ENCODE measurements around the gene RBL1. TPM values are rescaled to one million over a fixed set of nuclear protein-coding genes. Genes with fewer than 3 reads are reported as not detected.
"Not testable (repeated sequence)": the region's sequence is repeated elsewhere in the genome, so short reads cannot be mapped to it uniquely, and the experiment has no call there.

RBL1 gene
- total RNA-seq, 6 donors from 2014 or later = 5.0 to 32.5 (median 10.4) TPM

DNA sequence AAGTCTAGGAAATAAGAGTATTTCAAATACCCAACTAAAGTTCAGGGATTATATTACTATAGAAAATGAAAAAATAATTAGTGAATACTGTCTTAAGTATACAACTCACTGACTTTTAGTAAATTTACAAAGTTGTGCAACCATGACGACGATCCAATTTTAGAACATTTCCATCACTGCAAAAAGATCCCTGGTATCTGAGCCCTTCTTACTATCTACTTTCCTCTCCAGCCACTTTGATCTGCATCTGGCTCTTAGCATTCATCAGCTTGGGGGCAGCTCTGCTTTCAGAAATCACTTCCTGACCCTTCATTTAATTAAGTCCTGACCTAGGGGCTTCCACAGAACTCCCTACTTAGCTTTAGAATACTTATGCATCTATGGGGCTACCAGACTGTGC is 38.2 kb upstream of the RBL1 start:
- no peaks in the 10 kb centered on the region for H3K27me3 ChIP-seq
- H3K27ac ChIP-seq = no peak overlapping the region
- H3K9me3 ChIP-seq = no peaks in the 10 kb centered on the region
- H3K4me1 ChIP-seq = no peaks in the 10 kb centered on the region
- 91 to 94% methylated on average over 2 of the region's 2 CpGs for WGBS, 2 donors
- no peak for DNase-seq
- TF ChIP-seq, protein P1, sequence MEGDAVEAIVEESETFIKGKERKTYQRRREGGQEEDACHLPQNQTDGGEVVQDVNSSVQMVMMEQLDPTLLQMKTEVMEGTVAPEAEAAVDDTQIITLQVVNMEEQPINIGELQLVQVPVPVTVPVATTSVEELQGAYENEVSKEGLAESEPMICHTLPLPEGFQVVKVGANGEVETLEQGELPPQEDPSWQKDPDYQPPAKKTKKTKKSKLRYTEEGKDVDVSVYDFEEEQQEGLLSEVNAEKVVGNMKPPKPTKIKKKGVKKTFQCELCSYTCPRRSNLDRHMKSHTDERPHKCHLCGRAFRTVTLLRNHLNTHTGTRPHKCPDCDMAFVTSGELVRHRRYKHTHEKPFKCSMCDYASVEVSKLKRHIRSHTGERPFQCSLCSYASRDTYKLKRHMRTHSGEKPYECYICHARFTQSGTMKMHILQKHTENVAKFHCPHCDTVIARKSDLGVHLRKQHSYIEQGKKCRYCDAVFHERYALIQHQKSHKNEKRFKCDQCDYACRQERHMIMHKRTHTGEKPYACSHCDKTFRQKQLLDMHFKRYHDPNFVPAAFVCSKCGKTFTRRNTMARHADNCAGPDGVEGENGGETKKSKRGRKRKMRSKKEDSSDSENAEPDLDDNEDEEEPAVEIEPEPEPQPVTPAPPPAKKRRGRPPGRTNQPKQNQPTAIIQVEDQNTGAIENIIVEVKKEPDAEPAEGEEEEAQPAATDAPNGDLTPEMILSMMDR (IDR thresholded peaks at IDR 0.05) = no peak
- no peak for TF ChIP-seq POLR2AphosphoS5 (IDR thresholded peaks at IDR 0.05)
- no peak for TF ChIP-seq EP300 (IDR thresholded peaks at IDR 0.05)
- TF ChIP-seq POLR2A (IDR thresholded peaks at IDR 0.05) = no peak
- H3K4me3 ChIP-seq = no peak overlapping the region
- no peaks in the 10 kb centered on the region for H3K36me3 ChIP-seq
- no peak for ATAC-seq (ENCODE audit: low FRiP score in 2 of 2)

DNA sequence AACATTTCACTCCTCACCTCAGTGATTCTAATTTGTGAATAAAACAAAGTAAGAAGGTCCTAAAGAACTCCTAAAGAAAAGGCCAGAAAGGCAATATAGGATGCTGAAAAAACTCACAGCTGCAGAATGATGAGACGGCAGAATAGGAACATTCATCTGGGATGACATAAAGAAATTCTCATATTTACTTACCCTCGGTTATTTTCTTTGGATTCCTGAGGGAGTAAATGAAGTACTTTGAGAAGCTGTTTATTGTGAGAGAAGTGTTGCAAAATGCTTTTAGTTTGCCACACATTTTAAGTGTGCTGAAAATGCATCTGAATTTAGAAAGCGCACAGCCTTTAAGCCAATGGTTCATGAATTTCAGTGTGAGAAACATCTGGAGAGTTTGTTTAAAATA is 35.7 kb upstream of the RBL1 start:
- DNase-seq = no peak
- Histone ChIP-seq H3K36me3 (no peaks in the 10 kb centered on the region), H3K9me3 (no peaks in the 10 kb centered on the region), H3K27ac (no peak overlapping the region), H3K27me3 (no peaks in the 10 kb centered on the region), H3K4me1 (no peaks in the 10 kb centered on the region), H3K4me3 (no peak overlapping the region)
- 75 to 83% methylated on average over 3 of the region's 3 CpGs for WGBS, 2 donors
- no peak for ATAC-seq (ENCODE audit: low FRiP score in 2 of 2)
- TF ChIP-seq EP300 (IDR thresholded peaks at IDR 0.05) = no peak
- TF ChIP-seq POLR2AphosphoS5 (IDR thresholded peaks at IDR 0.05) = no peak
- TF ChIP-seq POLR2A (IDR thresholded peaks at IDR 0.05) = no peak
- TF ChIP-seq, protein P1 (IDR thresholded peaks at IDR 0.05) = no peak

GRCh38 chr20:37128803-37129202 is 33.0 kb upstream of the RBL1 start:
- ATAC-seq (ENCODE audit: low FRiP score in 2 of 2) (no peak), DNase-seq (no peak)
- Histone ChIP-seq H3K27me3 (no peaks in the 10 kb centered on the region), H3K4me3 (no peak overlapping the region), H3K27ac (no peak overlapping the region), H3K4me1 (no peaks in the 10 kb centered on the region), H3K9me3 (no peaks in the 10 kb centered on the region), H3K36me3 (no peaks in the 10 kb centered on the region)
- TF ChIP-seq EP300 (IDR thresholded peaks at IDR 0.05) = no peak
- TF ChIP-seq, protein P1 (IDR thresholded peaks at IDR 0.05) = no peak
- no peak for TF ChIP-seq POLR2A (IDR thresholded peaks at IDR 0.05)
- no peak for TF ChIP-seq POLR2AphosphoS5 (IDR thresholded peaks at IDR 0.05)
- 78 to 86% methylated on average over 3 of the region's 3 CpGs for WGBS, 2 donors

DNA sequence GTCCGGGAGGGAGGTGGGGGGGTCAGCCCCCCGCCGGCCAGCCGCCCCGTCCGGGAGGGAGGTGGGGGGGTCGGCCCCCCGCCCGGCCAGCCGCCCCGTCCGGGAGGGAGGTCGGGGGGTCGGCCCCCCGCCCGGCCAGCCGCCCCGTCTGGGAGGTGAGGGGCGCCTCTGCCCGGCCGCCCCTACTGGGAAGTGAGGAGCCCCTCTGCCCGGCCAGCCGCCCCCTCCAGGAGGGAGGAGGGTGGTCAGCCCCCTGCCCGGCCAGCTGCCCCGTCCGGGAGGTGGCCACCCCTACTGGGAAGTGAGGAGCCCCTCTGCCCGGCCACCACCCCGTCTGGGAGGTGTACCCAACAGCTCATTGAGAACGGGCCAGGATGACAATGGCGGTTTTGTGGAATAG is 30.5 kb upstream of the RBL1 start:
- peak in 1 of 2 donors; percentile 60 for DNase-seq
- not testable (repeated sequence) for H3K4me3 ChIP-seq; H3K36me3 ChIP-seq; H3K4me1 ChIP-seq; H3K27ac ChIP-seq; ATAC-seq (ENCODE audit: low FRiP score in 2 of 2); H3K9me3 ChIP-seq; H3K27me3 ChIP-seq
- 92 to 100% methylated on average over 6 to 10 of the region's 30 CpGs for WGBS, 2 donors

GRCh38 chr20:37123441-37123840 is 27.6 kb upstream of the RBL1 start:
- WGBS, 2 donors = 65 to 68% methylated on average over 6 of the region's 6 CpGs
- DNase-seq = peak in 1 of 2 donors; percentile 52
- ATAC-seq (ENCODE audit: low FRiP score in 2 of 2) = peak; percentile 51 to 75

More at GRCh38 chr20:37123441-37123840, 27.6 kb upstream of the RBL1 start:
- Histone ChIP-seq H3K4me1 (no peaks in the 10 kb centered on the region), H3K4me3 (no peak overlapping the region), H3K27me3 (no peaks in the 10 kb centered on the region), H3K36me3 (no peaks in the 10 kb centered on the region), H3K27ac (no peak overlapping the region), H3K9me3 (no peaks in the 10 kb centered on the region)
- TF ChIP-seq POLR2AphosphoS5 (IDR thresholded peaks at IDR 0.05) (no peak), POLR2A (IDR thresholded peaks at IDR 0.05) (no peak), EP300 (IDR thresholded peaks at IDR 0.05) (no peak)
- TF ChIP-seq, protein P1 (IDR thresholded peaks at IDR 0.05) = no peak
